Upper lobe of right lung (tissue), 1 donor: ENCODE results near the gene CST2. TPM values are rescaled to one million over a fixed set of nuclear protein-coding genes. Genes with fewer than 3 reads are reported as not detected.

Experiments used
- ATAC-seq: fragments of 200-7000 bp; cut with Tn5 transposase; one replicate; pipeline ENCODE4 v1.9.1; 2020; ENCODE audit warnings: mild to moderate bottlenecking, moderate library complexity
- DNase-seq: peaks from one replicate; pipeline ENCODE4 v3.0.0-alpha.2; 2020
- H3K27ac ChIP-seq: fragments of 200-600 bp; one replicate; pipeline ENCODE4 v1.8.0; 2022
- H3K27me3 ChIP-seq: fragments of 200-600 bp; one replicate; pipeline ENCODE4 v1.8.0; 2022; ENCODE audit warnings: mild to moderate bottlenecking
- H3K36me3 ChIP-seq: fragments of 200-600 bp; one replicate; pipeline ENCODE4 v1.8.0; 2022
- H3K4me1 ChIP-seq: fragments of 200-600 bp; one replicate; pipeline ENCODE4 v1.8.0; 2022
- H3K4me3 ChIP-seq: fragments of 200-600 bp; one replicate; pipeline ENCODE4 v1.8.0; 2022; ENCODE audit warnings: mild to moderate bottlenecking
- H3K9me3 ChIP-seq: fragments of 200-600 bp; one replicate; pipeline ENCODE4 v1.8.0; 2022
- CTCF ChIP-seq: fragments of 200-600 bp; IDR thresholded peaks from one replicate; pipeline ENCODE4 v1.8.0; 2022; ENCODE audit warnings: antibody characterized with exemption
- intact Hi-C: fragments of 100-400 bp; cut with DNase I; formaldehyde crosslinking; loops from one replicate; pipeline ENCODE4 v1.11.0; 2022
- long read RNA-seq: library from polyadenylated mRNA; unstranded; transcript quantifications from one replicate; pipeline ENCODE4 v2.0.0, GENCODE V29; 2021
- total RNA-seq: library from RNA; stranded (reverse); fragmentation: NEBNext Ultra II Directional; extraction: Animal tissue kit (Norgen Biotek cat#: 25700); gene quantifications from one replicate; pipeline ENCODE4 v1.2.1, GENCODE V29; 2021
- donor health status: DM: no; HTN: yes; CAD: no; lungs with severe emphysema.

Gene CST2
- not detected for total RNA-seq
- long read RNA-seq: 0 reads

- intact Hi-C loops: no loop called here
- no peaks in the 10 kb centered on the region for H3K36me3 ChIP-seq
- H3K9me3 ChIP-seq: no peaks in the 10 kb centered on the region
- H3K27me3 ChIP-seq: no peaks in the 10 kb centered on the region
- DNase-seq (no peak), ATAC-seq (no peak)
- no peaks in the 10 kb centered on the region for H3K4me1 ChIP-seq
- no peak within 1 kb of the TSS for H3K27ac ChIP-seq
- no peak for TF ChIP-seq CTCF
- no peak within 1 kb of the TSS for H3K4me3 ChIP-seq
Observed at GRCh38 chr20:23826541-23827021, at the start of gene CST2. CST2 (minus strand) TSS chr20:23826729; CDS start chr20:23826660, 69 bp downstream.

GRCh38 chr20:23875606-23876237 lies 49.2 kb upstream of the CST2 start:
- no peak for DNase-seq
- Histone ChIP-seq H3K9me3 (no peaks in the 10 kb centered on the region), H3K4me3 (no peak overlapping the region), H3K27me3 (peaks cover 7% of the 10 kb centered on the region), H3K27ac (no peak overlapping the region), H3K4me1 (no peaks in the 10 kb centered on the region), H3K36me3 (no peaks in the 10 kb centered on the region)
- intact Hi-C loops: no loop called here
- ATAC-seq: no peak
- TF ChIP-seq CTCF: no peak

- ATAC-seq (no peak), DNase-seq (no peak)
- Histone ChIP-seq H3K27ac (no peak overlapping the region), H3K27me3 (peaks cover 7% of the 10 kb centered on the region), H3K9me3 (no peaks in the 10 kb centered on the region), H3K4me3 (no peak overlapping the region), H3K36me3 (no peaks in the 10 kb centered on the region), H3K4me1 (no peaks in the 10 kb centered on the region)
- intact Hi-C loops: no loop called here
- TF ChIP-seq CTCF: no peak
Observed at GRCh38 chr20:23874747-23875146, 48.2 kb upstream of the CST2 start.

GRCh38 chr20:23873370-23874015 lies 47.0 kb upstream of the CST2 start:
- no peak overlapping the region for H3K27ac ChIP-seq

GRCh38 chr20:23872065-23872464 lies 45.5 kb upstream of the CST2 start:
- Histone ChIP-seq H3K9me3 (no peaks in the 10 kb centered on the region), H3K36me3 (no peaks in the 10 kb centered on the region), H3K4me1 (no peaks in the 10 kb centered on the region), H3K27me3 (peaks cover 7% of the 10 kb centered on the region), H3K27ac (no peak overlapping the region), H3K4me3 (no peak overlapping the region)
- intact Hi-C loops: no loop called here
- ATAC-seq: no peak
- TF ChIP-seq CTCF: no peak
- DNase-seq: no peak

More at GRCh38 chr20:23873370-23874015, 47.0 kb upstream of the CST2 start:
- no peak for ATAC-seq
- Histone ChIP-seq H3K4me1 (no peaks in the 10 kb centered on the region), H3K36me3 (no peaks in the 10 kb centered on the region), H3K4me3 (no peak overlapping the region), H3K9me3 (no peaks in the 10 kb centered on the region), H3K27me3 (peaks cover 7% of the 10 kb centered on the region)
- TF ChIP-seq CTCF: no peak
- intact Hi-C loops: no loop called here
- no peak for DNase-seq
